NCI-H2227 (cell line): Measurements from ENCODE around the gene NINJ2.

Source experiments
- DNase-seq: peaks from one replicate; lab custom pipeline; 2025; ENCODE audit not compliant: unreplicated experiment; lab: John Stamatoyannopoulos, UW

The NINJ2 gene

DNA sequence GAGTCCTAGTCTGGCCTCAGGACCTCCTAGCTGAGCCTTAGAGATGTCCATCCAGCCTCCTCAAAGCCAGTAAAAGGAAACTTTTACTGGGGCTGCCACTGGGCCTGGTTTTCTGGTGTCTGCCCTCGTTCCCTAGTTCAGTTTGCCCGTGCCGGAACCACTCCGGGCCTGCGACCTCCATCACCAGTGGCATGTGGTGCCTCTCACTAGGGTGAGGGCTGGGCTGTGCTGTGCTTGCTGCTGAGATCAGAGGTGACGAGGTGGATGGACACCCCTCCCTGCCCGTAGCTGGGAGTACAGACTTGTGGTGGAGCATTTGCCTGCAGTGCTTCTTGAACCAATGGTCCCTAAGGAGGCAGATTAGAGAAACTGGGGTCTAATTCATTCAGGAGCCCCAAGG lies 127.8 kb downstream of the NINJ2 start:
- DNase-seq, result no peak

DNA sequence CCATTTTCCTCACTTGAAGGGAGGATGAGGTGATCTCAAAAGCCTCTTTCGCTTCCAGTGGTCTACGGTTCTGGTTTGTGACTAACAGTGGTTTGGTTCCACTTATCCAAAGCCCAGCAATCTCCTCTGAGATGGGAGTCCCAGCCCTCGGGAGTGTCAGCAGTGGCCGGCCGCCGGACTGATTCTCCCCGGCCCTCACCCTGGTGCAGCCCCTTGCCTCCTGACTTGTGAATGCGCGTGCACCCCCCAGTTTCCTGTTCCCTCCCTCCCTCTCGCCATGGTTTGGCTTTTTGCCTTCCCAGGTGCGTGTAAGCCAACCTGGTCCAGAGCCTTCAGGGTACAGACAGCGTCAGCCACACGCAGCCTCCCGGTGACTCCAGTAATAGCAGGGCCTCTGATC lies 129.0 kb downstream of the NINJ2 start:
- DNase-seq, result no peak

- DNase-seq, result no peak
Measured at GRCh38 chr12:533718-534117, 129.5 kb downstream of the NINJ2 start.

GRCh38 chr12:532908-533565 lies 130.2 kb downstream of the NINJ2 start:
- DNase-seq, result no peak

DNA sequence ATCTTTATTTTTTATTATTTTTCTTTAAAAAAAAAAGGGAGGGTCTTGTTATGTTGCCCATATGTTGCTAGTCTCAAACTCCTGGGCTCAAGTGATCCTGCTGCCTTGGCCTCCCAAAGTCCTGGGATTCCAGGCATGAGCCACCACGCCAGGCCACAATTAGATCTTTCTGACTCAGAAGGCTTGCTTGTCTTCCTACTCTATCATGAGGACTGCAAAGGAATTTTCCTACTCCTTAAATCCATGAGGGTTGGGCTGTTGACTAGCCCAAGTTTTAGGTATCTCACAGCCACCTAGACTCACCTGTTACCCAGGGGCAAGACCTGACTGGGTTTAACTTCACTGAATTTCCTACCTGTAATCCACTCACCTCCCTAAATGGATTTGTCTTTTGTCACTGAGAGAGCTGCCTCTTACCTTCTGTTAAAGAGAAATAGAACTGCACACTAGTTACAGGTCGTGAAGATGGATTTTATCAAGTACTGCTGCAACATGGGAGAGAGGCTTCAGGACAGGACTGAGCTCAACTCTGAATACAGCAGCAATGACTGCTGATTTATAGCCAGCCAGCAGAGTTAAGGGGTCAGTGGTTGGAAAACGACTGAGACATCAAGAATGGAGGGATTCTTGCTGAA lies 131.2 kb downstream of the NINJ2 start:
- DNase-seq, result no peak

- DNase-seq, result no peak
Measured at GRCh38 chr12:530821-531220, 132.4 kb downstream of the NINJ2 start.

DNA sequence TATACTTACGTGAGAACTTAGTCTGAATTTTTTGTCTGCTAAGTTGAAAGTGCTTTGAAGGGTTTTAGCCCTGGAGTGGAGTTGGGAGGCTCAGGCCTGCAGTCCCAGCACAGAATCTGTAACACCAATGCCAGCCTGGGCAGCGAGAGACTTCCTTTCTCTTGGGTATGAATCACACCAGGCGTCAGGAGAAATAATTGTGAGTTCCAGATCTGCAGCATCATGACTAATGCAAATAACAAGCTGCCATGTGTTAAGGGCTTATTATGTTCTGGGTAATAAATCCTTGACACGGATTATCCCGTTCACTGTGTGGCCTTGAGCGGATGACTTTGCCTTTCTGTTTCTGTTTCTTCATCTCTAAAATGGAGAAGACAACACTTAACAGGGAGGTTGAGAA lies 132.9 kb downstream of the NINJ2 start:
- no peak for DNase-seq

DNA sequence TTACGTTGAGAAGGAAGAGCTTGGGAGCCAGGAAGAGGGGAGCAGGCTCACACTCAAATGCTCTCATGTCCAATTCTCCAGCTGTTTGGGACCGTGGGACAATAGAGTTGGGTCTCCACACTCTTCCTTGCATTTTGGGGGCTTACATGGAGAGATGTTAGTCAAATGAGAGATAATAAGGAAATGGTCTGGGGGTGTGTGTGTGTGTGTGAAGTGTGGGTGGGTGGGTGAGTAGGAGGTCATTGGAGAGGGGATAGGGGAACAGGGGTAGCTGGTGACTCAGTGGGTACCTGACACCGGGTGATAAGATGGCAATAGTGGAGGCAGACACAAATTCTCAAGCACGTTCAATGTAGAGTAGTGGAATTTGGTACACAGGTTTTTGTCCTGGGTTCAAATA lies 135.5 kb downstream of the NINJ2 start:
- DNase-seq, result no peak

- DNase-seq, result no peak
Measured at GRCh38 chr12:527241-527640, 136.0 kb downstream of the NINJ2 start.

DNA sequence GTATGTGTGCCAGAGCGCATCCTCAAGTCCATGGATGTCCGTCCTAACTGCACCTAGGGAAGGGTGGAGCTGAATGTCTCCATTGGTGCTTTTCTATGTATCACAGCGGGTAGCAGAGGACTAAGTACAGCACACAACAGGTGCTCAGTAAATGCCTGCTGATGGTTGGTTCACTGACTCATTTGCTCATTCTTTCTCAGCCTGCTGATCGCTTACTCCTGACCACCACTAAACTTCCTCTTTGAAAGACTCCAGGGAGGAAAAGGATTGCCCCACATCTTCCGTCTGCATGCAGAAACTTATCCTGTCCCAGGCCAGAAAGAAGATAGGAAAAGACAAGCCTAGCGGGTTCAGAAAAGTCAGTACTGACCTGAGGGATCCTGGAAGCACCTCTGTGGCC lies 137.2 kb downstream of the NINJ2 start:
- DNase-seq, result no peak

DNA sequence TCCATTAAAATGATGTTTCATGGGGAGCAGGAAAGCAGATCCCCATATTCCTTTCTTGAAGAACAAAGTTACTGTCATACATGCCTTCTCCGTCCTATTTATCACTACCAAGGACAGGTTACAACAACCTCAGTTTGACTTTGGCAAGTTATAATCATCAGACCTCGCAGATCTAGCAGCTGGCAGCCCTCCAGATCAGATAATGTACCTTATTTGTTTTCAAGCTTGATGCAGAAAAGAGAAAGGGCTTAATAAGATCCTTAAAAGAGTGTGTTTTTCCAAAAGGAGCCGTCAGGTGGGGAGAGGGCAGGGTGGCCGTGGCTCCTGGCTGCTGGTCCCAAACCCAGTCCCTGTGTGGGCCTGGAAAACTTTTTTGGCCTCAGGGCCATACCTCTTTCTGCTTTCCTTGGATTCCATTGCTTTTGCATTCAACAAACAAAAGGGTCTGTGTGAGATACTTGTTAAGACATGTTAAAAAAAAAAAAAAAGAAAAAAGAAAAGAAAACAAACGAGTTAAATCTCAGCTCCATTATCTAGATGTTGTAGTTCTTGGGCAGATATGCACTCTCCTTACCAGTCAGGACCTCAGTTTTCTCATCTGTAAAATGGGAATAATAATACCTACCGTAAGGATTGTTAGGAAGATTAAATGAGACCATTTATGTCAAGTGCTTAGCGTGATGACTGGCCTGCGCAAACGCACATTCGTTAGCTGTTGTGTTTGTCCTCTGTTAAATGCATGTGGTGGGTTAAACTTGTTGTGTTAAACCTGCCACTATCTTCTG lies 138.9 kb downstream of the NINJ2 start:
- no peak for DNase-seq

DNA sequence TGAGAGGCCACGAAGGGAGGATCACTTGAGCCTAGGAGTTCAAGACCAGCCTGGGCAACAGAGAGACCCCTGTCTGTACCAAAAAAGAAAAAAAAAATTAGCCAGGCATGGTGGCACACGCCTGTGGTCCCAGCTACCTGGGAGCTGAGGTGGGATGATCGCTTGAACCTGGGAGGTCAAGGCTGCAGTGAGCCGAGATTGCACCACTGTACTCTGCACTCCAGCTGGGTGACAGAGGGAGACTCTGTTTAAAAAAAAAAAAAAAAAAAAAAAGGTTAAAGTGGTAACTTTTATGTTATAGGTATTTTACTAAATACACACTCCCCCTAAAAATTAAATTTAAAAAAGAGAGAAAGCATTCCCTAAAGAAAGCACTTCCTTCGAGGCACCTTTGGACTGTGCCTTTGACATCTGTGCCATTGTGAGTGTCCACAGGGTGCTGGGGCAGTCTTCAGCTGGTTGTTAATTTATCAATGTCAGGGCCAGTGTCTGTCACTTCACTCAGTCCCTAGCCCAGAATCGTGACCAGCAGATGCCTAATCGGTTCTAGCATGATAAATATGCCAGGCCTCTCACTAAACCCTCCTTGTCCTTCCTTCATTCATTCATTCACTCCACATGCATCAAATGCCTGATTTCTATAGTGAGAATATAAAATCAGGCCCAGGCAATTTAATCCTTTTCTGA lies 140.4 kb downstream of the NINJ2 start:
- DNase-seq, result no peak

DNA sequence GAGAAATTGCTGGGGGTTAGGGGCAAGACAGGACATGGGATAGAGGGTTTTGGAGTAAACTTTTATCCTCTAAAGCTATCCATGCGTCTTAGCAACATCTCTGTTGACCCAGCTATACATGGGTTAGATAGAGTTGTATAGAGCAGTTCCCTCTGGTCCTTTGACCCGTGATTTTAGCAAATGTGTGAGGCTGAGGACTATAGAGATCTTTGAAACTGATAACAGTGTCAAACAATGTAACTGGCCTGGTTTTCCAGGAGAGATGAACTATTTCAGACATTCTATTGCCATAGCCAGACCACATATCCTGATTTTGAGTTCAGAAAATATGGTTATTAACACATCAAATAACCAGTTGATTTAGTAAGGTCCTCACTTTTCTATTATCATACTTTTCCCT lies 143.1 kb downstream of the NINJ2 start:
- DNase-seq, result no peak

DNA sequence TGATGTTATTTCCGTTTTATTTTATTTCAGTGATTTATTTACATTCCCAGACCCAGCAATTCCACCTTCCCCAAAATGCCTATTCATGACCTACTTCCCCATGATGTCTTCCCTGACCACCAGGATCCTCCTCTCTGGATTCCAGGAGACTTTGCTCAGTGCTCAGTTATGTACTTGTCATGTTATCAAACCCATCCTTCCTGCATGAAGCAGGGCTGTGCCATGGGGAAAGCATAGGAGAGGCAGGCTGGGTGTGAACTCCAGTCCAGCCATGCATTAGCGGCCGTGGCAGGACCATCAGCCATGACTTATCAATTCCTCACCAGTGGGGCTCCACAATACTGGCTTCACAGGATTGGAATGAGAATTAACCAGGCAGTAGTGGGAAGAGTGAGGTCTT lies 145.7 kb downstream of the NINJ2 start:
- DNase-seq, result no peak
